ENCODE measurements around the gene COLGALT1.

- no peak for TF ChIP-seq POLR2A (IDR thresholded peaks at IDR 0.05)
- no peak for TF ChIP-seq CTCF (IDR thresholded peaks at IDR 0.05)
- TF ChIP-seq EP300 (IDR thresholded peaks at IDR 0.05), result no peak
These were observed 27.2 kb downstream of the COLGALT1 start for GRCh38 chr19:17582613-17583012.
